ENCODE data around the gene RNF208. TPM values are rescaled to one million over a fixed set of nuclear protein-coding genes. Genes with fewer than 3 reads are reported as not detected.

Gene RNF208
- total and polyA plus RNA-seq, 2 donors (not counting 3 experiments of a cell fraction or from before 2014, with no cell fraction given), result 1.3 to 4.8 TPM

DNA sequence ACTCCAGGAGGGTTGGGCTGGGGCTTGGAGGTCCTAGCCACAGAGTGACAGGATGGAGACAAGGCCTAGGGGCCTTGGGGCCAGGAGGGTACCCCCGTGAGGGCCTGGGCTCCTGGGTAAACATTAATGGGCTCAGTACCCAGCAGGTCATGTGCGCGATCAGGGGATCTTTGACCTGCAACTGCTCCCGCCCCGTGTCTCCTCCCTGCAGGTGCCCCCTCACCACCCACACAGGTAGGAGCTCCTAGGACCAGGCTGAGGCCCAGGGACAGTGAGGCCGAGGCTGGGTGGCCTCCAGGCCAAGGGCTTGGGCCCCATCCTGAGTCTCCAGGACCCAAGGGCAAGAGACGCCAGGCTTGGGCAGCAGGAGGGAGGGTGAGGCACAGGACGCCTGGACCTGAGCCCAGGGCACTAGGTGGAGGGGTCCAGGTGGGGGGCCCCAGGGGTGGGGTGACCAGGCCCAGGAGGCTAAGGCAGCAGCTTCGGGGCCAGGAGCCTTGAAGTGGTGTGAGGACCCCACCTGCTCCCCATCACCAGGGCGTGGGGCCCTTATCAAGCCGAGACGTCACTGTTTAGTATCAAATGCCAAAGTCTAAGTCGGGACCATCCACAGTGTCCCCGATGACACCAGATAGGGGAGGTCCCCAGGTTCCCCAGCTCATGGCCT, 8.8 kb upstream of the RNF208 start, which contains the start of gene SLC34A3:
Gene SLC34A3, plus strand, starts transcription at position 197 of the 667 bp plus-strand sequence. CDS start 802 bp downstream, outside the sequence.
- TF ChIP-seq MYC (IDR thresholded peaks at IDR 0.05; ENCODE audit: low read depth, low read length), result no peak
- TF ChIP-seq POLR2A (IDR thresholded peaks at IDR 0.05; ENCODE audit: low read depth, low read length), result no peak
- TF ChIP-seq EZH2 (IDR thresholded peaks at IDR 0.05; ENCODE audit: borderline replicate concordance, low read depth, low read length, severe bottlenecking), result no peak
- TF ChIP-seq FOS (IDR thresholded peaks at IDR 0.05; ENCODE audit: borderline replicate concordance, insufficient read depth, low read length), result no peak
- no peak for TF ChIP-seq POLR2AphosphoS5 (IDR thresholded peaks at IDR 0.05; ENCODE audit: insufficient read depth, low read depth, low read length)
- TF ChIP-seq, protein P1, sequence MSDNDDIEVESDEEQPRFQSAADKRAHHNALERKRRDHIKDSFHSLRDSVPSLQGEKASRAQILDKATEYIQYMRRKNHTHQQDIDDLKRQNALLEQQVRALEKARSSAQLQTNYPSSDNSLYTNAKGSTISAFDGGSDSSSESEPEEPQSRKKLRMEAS (IDR thresholded peaks at IDR 0.05; ENCODE audit: insufficient read depth, insufficient read length), result no peak
- TF ChIP-seq GATA2 (IDR thresholded peaks at IDR 0.05; ENCODE audit: insufficient read depth, insufficient read length, low read depth, low read length), result no peak
- no peak for TF ChIP-seq JUN (IDR thresholded peaks at IDR 0.05; ENCODE audit: borderline replicate concordance, insufficient read depth, insufficient read length, low read depth)
- TF ChIP-seq, protein P2, sequence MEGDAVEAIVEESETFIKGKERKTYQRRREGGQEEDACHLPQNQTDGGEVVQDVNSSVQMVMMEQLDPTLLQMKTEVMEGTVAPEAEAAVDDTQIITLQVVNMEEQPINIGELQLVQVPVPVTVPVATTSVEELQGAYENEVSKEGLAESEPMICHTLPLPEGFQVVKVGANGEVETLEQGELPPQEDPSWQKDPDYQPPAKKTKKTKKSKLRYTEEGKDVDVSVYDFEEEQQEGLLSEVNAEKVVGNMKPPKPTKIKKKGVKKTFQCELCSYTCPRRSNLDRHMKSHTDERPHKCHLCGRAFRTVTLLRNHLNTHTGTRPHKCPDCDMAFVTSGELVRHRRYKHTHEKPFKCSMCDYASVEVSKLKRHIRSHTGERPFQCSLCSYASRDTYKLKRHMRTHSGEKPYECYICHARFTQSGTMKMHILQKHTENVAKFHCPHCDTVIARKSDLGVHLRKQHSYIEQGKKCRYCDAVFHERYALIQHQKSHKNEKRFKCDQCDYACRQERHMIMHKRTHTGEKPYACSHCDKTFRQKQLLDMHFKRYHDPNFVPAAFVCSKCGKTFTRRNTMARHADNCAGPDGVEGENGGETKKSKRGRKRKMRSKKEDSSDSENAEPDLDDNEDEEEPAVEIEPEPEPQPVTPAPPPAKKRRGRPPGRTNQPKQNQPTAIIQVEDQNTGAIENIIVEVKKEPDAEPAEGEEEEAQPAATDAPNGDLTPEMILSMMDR (IDR thresholded peaks at IDR 0.05; ENCODE audit: extremely low read depth in 1 of 2, insufficient read depth in 1 of 2, low read depth in 1 of 2, low read length in 2 of 2), result no peak
- H2AFZ ChIP-seq (ENCODE audit: low read depth, low read length), result no peak within 1 kb of the TSS
- intact Hi-C loops (cut with micrococcal nuclease), result no loop called here
- DNase-seq (ENCODE audit: low read depth, low spot score) (no peak), FAIRE-seq (no peak)
- ChIA-PET CTCF (no interaction called here), POLR2A (interaction anchor here (2.6 kb wide), 1 partner anchor 10 kb away, joined by 6 read pairs; the partner anchor contains the start of gene TUBB4B)
- dilution Hi-C loops (cut with MboI; ENCODE audit: extremely low pct_ligation_motif_present, low sequenced_read_pairs), result no loop called here
- BruUV-seq (replicated peaks), result no TSS peak
- H3K4me2 ChIP-seq (ENCODE audit: insufficient read depth, low read length), result no peak within 1 kb of the TSS
- H3K9me1 ChIP-seq (replicated peaks; ENCODE audit: control insufficient read depth, extremely low read depth, insufficient read depth, low read length), result no peaks in the 10 kb centered on the region
- H3K9ac ChIP-seq (replicated peaks; ENCODE audit: extremely low read depth, insufficient read depth, low read length), result no peak within 1 kb of the TSS
- no peaks in the 10 kb centered on the region for H3K27me3 ChIP-seq (ENCODE audit: control insufficient read depth in 2 of 2, insufficient read depth in 2 of 2, low read length in 2 of 2)
- no peaks in the 10 kb centered on the region for H3K79me2 ChIP-seq (ENCODE audit: control insufficient read depth, insufficient read depth, low read length)
- no peaks in the 10 kb centered on the region for H3K4me1 ChIP-seq (ENCODE audit: control insufficient read depth, extremely low read depth, insufficient read depth, low read length)
- no peak within 1 kb of the TSS for H3K27ac ChIP-seq (ENCODE audit: insufficient read depth, low read depth, low read length)
- no peaks in the 10 kb centered on the region for H3K9me3 ChIP-seq (replicated peaks; ENCODE audit: control insufficient read depth, insufficient read depth, low read length)
- no peaks in the 10 kb centered on the region for H4K20me1 ChIP-seq (replicated peaks; ENCODE audit: control insufficient read depth, extremely low read depth, insufficient read depth, low read length)
- H3K4me3 ChIP-seq (replicated peaks in 1 of 3; ENCODE audit: insufficient read depth in 1 of 3, low read depth in 1 of 3, low read length in 3 of 3), result no peak within 1 kb of the TSS
- H3K36me3 ChIP-seq (ENCODE audit: control insufficient read depth in 2 of 2, extremely low read depth in 1 of 2, insufficient read depth in 2 of 2, low read length in 2 of 2), result no peaks in the 10 kb centered on the region

Data from endothelial cell of umbilical vein (primary cell).